SU-DHL-6 (cell line): ENCODE results near the gene TMEM129.

Source experiments
- CTCF ChIP-seq: fragments of 200-600 bp; sonication (generic); IDR thresholded peaks from one replicate; pipeline ENCODE4 v1.5.1; 2017; ENCODE audit warnings: antibody characterized with exemption, mild to moderate bottlenecking, low read length, moderate library complexity; ENCODE audit not compliant: insufficient read depth, poor library complexity, severe bottlenecking
- EZH2phosphoT487 ChIP-seq: fragments of 200-600 bp; sonication (generic), shearing (Covaris generic); conservative IDR thresholded peaks from 2 replicates; pipeline ENCODE4 v1.6.1; 2018; ENCODE audit warnings: mild to moderate bottlenecking, antibody characterized with exemption, low read length, moderate library complexity, mixed read lengths

- TF ChIP-seq CTCF (no peak), EZH2phosphoT487 (no peak)
Observed at GRCh38 chr4:1755297-1755696, 34.2 kb upstream of the TMEM129 start.
